A549 (cell line): Measurements from ENCODE around the gene GLYAT.

Source experiments
- CTCF ChIP-seq: fragments of >200 bp; sonication (Bioruptor Twin); formaldehyde crosslinking; IDR thresholded peaks from 3 replicates; pipeline ENCODE4 v1.5.1; 2016
- EHF ChIP-seq: fragments of 250-450 bp; sonication (Bioruptor Pico); IDR thresholded peaks from 2 replicates; pipeline ENCODE4 v1.5.0; 2020; ENCODE audit warnings: mild to moderate bottlenecking
- MAZ ChIP-seq: fragments of 150-350 bp; IDR thresholded peaks from 2 replicates; pipeline ENCODE4 v1.6.1; 2014; ENCODE audit warnings: antibody characterized with exemption, low read depth, low read length, borderline replicate concordance
- POLR2A ChIP-seq: IDR thresholded peaks from 2 replicates; pipeline ENCODE4 v1.6.1; 2012; ENCODE audit warnings: mild to moderate bottlenecking, low read length
- RNF2 ChIP-seq: fragments of 200-600 bp; sonication (generic); IDR thresholded peaks from 2 replicates; pipeline ENCODE4 v1.6.1; 2016; ENCODE audit warnings: low read depth, mild to moderate bottlenecking, antibody characterized with exemption, moderate library complexity, borderline replicate concordance

GRCh38 chr11:58659910-58660570 lies 71.7 kb downstream of the GLYAT start:
- TF ChIP-seq POLR2A (no peak), RNF2 (no peak), CTCF (no peak), EHF (CRISPR knock-in tag) (no peak), MAZ (no peak)
